HG02642 (cell line): ENCODE data around the gene ATP6V0C.
"Not testable (repeated sequence)": the region's sequence is repeated elsewhere in the genome, so short reads cannot be mapped to it uniquely, and the experiment has no call there.

Source experiments
- ATAC-seq: cut with Tn5 transposase; IDR thresholded peaks from one replicate; pipeline ENCODE4 v1.9.1; 2021; ENCODE audit warnings: mild to moderate bottlenecking; ENCODE audit not compliant: unreplicated experiment, poor library complexity

Gene ATP6V0C

GRCh38 chr16:2473999-2474876 is 39.5 kb upstream of the ATP6V0C start:
- peak; percentile 32 for ATAC-seq

GRCh38 chr16:2474877-2475412 is 38.8 kb upstream of the ATP6V0C start, which contains the start of gene TBC1D24:
TSS of gene TBC1D24 (plus strand) at chr16:2475127. CDS start at chr16:2496149, 21,022 bp downstream.
- peak; percentile 71 for ATAC-seq

- peak; percentile 7 for ATAC-seq
Observed at GRCh38 chr16:2475413-2476344, 38.1 kb upstream of the ATP6V0C start.

GRCh38 chr16:2476345-2476720 is 37.4 kb upstream of the ATP6V0C start:
- no peak for ATAC-seq

GRCh38 chr16:2476741-2477140 is 37.0 kb upstream of the ATP6V0C start:
- ATAC-seq, result no peak

- ATAC-seq, result no peak
Observed at GRCh38 chr16:2477327-2477726, 36.4 kb upstream of the ATP6V0C start.

GRCh38 chr16:2478279-2478678 is 35.5 kb upstream of the ATP6V0C start:
- no peak for ATAC-seq

- not testable (repeated sequence) for ATAC-seq
Observed at GRCh38 chr16:2479996-2480395, 33.8 kb upstream of the ATP6V0C start.

GRCh38 chr16:2480948-2481347 is 32.8 kb upstream of the ATP6V0C start:
- no peak for ATAC-seq

GRCh38 chr16:2481676-2482075 is 32.1 kb upstream of the ATP6V0C start:
- no peak for ATAC-seq

- ATAC-seq, result no peak
Observed at GRCh38 chr16:2482249-2482648, 31.5 kb upstream of the ATP6V0C start.

- ATAC-seq, result no peak
Observed at GRCh38 chr16:2482708-2483534, 30.8 kb upstream of the ATP6V0C start.

GRCh38 chr16:2483939-2484897 is 29.5 kb upstream of the ATP6V0C start:
- no peak for ATAC-seq

GRCh38 chr16:2484898-2485508 is 28.7 kb upstream of the ATP6V0C start:
- no peak for ATAC-seq

- no peak for ATAC-seq
Observed at GRCh38 chr16:2485811-2486507, 27.8 kb upstream of the ATP6V0C start.

- peak; percentile 57 for ATAC-seq
Observed at GRCh38 chr16:2486645-2487516, 26.9 kb upstream of the ATP6V0C start.

- no peak for ATAC-seq
Observed at GRCh38 chr16:2487517-2487842, 26.3 kb upstream of the ATP6V0C start.
